ENCODE results near the gene SIL1.
"Not testable (repeated sequence)": the region's sequence is repeated elsewhere in the genome, so short reads cannot be mapped to it uniquely, and the experiment has no call there.

Gene SIL1

DNA sequence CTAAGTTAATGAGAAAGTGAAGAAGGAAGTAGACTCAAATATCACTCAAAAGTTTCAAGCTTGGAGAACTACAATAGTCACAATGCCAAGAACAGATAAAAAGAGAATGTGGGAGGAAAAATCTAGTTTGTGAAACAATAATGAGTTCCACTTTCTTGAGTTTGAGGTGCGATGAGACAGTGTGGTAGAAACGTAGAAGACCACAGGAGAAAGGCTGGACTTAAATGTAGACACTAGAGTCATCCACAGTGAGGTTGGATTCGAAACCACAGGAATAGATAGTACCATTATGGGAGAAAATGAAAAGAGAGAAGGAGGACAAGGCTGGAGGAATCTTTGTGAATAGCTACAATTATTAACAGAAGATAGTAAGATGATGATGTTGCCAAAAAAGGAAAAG lies 182.0 kb downstream of the SIL1 start:
- Mint-ChIP-seq H3K27ac (no peak overlapping the region), H3K4me1 (ENCODE audit: low read depth) (no peaks in the 10 kb centered on the region), H3K9me3 (ENCODE audit: low read depth) (no peaks in the 10 kb centered on the region), H3K27me3 (no peaks in the 10 kb centered on the region), H3K36me3 (peaks cover 49% of the 10 kb centered on the region), H3K4me3 (no peak overlapping the region)

DNA sequence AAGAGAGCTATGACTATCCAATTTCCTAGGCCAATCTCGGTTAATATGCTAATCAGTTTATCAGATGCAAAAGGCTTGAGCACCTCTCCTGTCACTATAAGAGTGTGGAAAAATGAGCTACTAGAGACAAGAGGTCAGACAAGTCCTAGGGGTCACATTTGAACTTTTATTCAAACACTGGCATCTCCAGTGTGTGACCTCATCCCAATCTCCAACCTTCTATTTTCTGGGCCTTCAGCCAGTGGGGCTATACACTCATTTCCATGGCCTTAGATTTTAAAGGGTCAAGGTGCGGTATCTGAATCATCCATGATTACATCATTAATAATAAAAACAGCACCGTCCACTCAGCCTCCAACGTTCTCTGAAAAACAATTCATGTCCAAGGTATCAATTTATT lies 183.4 kb downstream of the SIL1 start:
- Mint-ChIP-seq H3K27me3 (no peaks in the 10 kb centered on the region), H3K4me1 (ENCODE audit: low read depth) (no peaks in the 10 kb centered on the region), H3K36me3 (peaks cover 43% of the 10 kb centered on the region), H3K4me3 (no peak overlapping the region), H3K27ac (no peak overlapping the region), H3K9me3 (ENCODE audit: low read depth) (no peaks in the 10 kb centered on the region)

DNA sequence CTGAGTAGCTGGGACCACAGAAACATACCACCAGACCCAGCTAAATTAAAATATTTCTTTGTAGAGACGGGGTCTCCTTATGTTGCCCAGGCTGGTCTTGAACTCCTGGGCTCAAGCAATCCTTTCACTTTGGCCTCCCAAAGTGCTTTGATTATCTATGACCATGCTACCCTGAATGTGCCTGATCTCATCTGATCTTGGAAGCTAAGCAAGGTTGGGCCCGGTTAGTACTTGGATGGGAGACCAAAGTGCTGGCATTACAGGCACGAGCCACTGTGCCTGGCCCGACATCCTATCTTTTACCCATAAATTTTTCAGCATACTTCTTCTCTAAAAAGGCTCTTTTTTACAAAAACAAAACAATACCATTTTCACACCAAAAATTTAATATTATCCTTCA lies 186.0 kb downstream of the SIL1 start:
- peak overlapping the region; percentile 33 for H3K4me3 Mint-ChIP-seq
- H3K27ac Mint-ChIP-seq = no peak overlapping the region
- peaks cover 29% of the 10 kb centered on the region for H3K36me3 Mint-ChIP-seq
- H3K4me1 Mint-ChIP-seq (ENCODE audit: low read depth) = no peaks in the 10 kb centered on the region
- no peaks in the 10 kb centered on the region for H3K9me3 Mint-ChIP-seq (ENCODE audit: low read depth)
- no peaks in the 10 kb centered on the region for H3K27me3 Mint-ChIP-seq

DNA sequence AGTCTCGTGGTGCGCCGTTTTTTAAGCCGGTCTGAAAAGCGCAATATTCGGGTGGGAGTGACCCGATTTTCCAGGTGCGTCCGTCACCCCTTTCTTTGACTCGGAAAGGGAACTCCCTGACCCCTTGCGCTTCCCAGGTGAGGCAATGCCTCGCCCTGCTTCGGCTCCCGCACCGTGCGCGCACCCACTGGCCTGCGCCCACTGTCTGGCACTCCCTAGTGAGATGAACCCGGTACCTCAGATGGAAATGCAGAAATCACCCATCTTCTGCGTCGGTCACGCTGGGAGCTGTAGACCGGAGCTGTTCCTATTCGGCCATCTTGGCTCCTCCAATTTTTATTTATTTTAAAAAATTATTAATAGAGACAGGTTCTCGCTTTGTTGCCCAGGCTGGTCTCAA lies 187.0 kb downstream of the SIL1 start:
- not testable (repeated sequence) for H3K27ac Mint-ChIP-seq; H3K4me1 Mint-ChIP-seq (ENCODE audit: low read depth); H3K9me3 Mint-ChIP-seq (ENCODE audit: low read depth); H3K27me3 Mint-ChIP-seq; H3K4me3 Mint-ChIP-seq
- H3K36me3 Mint-ChIP-seq = peaks cover 24% of the 10 kb centered on the region

DNA sequence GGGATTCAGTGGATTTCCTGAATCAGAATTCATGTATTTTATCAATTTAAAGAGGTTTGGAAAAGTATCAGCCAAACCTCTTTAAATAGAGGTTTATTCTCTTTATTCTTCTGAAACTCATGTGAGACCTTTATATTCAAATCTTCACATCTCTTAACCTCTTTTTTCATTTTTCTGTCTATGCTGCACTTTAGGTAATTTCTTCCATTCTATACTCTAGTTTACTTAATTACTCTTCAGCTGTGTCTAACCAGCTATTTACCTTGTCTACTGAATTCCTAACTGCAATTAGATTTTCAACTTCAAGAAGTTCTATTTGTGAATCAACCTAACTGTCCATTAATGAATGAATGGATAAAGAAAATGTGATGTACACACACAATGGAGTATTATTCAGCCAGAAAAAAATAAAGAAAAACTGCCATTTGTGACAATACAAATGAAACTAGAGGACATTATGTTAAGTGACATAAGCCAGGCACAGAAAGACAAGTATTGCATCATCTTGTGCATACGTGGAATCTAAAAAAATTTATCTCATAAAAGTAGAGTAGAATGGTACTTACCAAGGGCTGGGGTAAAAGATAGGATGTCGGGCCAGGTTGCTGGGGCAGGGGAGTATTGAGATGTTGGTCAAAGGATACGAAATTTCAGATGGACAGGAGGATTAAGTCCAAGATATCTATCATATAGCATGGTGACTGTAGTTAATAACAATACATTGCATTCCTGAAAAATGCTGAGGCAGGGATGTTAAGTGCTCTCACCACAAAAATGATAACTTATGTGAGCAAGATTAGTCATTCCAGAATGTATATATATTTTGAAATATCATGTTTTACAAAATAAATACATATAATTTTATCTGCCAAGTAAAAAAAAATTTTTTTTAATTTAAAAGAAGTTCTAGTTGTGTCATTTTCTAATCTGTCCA lies 193.5 kb downstream of the SIL1 start:
- H3K4me1 Mint-ChIP-seq (ENCODE audit: low read depth) = no peaks in the 10 kb centered on the region
- H3K36me3 Mint-ChIP-seq = peaks cover 11% of the 10 kb centered on the region
- no peaks in the 10 kb centered on the region for H3K9me3 Mint-ChIP-seq (ENCODE audit: low read depth)
- H3K4me3 Mint-ChIP-seq = no peak overlapping the region
- no peak overlapping the region for H3K27ac Mint-ChIP-seq
- H3K27me3 Mint-ChIP-seq = no peaks in the 10 kb centered on the region

DNA sequence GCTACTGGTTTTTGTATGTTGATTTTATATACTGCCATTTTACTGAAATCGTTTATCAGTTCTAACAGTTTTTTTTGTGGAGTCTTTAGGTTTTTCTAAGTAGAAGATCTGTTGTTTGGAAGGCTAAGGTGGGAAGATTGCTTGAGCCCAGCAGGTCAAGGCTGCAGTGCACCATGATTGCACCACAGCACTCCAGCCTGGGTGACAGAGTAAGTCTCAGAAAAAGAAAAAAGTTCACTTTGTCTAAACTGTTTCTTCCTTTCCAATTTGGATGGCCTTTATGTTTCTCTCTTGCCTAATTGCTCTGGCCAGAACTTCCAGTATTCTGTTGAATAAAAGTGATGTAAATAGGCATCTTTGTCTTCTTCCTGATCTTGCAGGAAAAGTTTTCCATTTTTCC lies 198.5 kb downstream of the SIL1 start:
- H3K4me1 Mint-ChIP-seq (ENCODE audit: low read depth) = no peaks in the 10 kb centered on the region
- no peak overlapping the region for H3K4me3 Mint-ChIP-seq
- H3K27me3 Mint-ChIP-seq = no peaks in the 10 kb centered on the region
- peaks cover 10% of the 10 kb centered on the region for H3K9me3 Mint-ChIP-seq (ENCODE audit: low read depth)
- H3K27ac Mint-ChIP-seq = no peak overlapping the region
- peaks cover 27% of the 10 kb centered on the region for H3K36me3 Mint-ChIP-seq

DNA sequence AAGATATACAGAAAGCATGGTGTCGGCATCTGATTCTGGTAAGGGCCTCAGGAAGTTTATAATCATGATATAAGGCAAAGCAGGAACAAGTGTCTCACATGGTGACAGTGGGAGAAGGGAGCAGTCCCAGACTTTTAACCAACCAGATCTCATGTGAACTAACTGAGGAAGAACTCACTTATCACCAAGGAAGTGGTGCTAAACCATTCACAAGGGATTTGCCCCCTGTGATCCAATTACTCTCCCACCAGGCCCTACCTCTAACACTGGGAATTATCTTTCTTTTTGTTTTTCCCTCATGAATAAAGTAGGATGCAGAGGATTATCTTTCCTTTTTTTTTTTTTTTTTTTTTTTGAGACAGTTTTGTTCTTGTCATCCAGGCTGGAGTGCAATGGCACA lies 199.6 kb downstream of the SIL1 start:
- Mint-ChIP-seq H3K27me3 (no peaks in the 10 kb centered on the region), H3K9me3 (ENCODE audit: low read depth) (peaks cover 10% of the 10 kb centered on the region), H3K4me1 (ENCODE audit: low read depth) (no peaks in the 10 kb centered on the region), H3K36me3 (peaks cover 27% of the 10 kb centered on the region), H3K27ac (no peak overlapping the region), H3K4me3 (no peak overlapping the region)

DNA sequence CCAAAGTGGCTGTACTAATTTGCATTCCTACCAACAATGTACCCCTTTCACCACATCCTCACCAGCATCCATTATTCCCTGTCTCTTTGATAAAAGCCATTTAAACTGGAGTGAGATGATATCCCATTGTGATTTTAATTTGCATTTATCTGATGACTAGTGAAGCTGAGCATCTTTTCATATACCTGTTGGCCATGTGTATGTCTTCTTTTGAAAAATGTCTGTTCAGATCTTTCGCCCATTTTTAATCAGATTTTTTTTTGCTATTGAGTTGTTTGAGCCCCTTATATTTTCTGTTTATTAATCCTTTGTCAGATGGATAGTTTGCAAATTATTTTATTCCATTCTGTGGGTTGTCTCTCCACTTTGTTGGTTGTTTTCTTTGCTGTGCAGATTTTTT lies 202.0 kb downstream of the SIL1 start:
- peaks cover 10% of the 10 kb centered on the region for H3K9me3 Mint-ChIP-seq (ENCODE audit: low read depth)
- no peak overlapping the region for H3K4me3 Mint-ChIP-seq
- peaks cover 24% of the 10 kb centered on the region for H3K36me3 Mint-ChIP-seq
- no peaks in the 10 kb centered on the region for H3K27me3 Mint-ChIP-seq
- no peaks in the 10 kb centered on the region for H3K4me1 Mint-ChIP-seq (ENCODE audit: low read depth)
- H3K27ac Mint-ChIP-seq = no peak overlapping the region

DNA sequence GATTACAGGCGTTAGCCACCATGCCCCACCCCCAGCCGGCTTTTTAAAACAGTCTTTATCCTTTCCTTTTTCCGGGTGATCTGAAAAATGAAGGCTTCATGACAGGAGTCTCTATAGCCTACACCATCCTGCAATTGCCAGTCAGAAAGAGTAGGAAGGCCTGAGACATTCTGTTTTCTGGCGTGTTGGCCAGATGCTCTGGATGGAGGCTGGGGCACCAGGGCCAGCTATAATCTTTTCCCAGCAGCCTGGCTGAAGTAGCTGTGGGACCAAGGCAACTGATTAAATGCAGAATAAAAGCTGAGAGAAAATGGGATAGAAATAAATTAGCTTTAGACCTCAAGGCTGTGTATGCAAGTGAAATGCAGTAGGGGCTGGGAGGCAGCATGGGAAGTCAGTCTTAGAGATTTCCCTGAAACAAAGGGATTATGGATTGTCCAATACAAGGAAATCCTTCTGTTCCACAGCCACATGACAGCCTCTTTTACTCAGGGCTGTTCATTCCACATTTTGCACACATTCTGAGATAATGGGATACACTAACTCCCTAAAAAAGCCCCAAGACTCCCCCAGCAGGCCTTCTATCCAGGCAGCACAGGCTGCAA lies 207.1 kb downstream of the SIL1 start:
- H3K9me3 Mint-ChIP-seq (ENCODE audit: low read depth) = peaks cover 3% of the 10 kb centered on the region
- no peaks in the 10 kb centered on the region for H3K4me1 Mint-ChIP-seq (ENCODE audit: low read depth)
- no peaks in the 10 kb centered on the region for H3K27me3 Mint-ChIP-seq
- no peak overlapping the region for H3K27ac Mint-ChIP-seq
- H3K4me3 Mint-ChIP-seq = no peak overlapping the region
- H3K36me3 Mint-ChIP-seq = peaks cover 9% of the 10 kb centered on the region

DNA sequence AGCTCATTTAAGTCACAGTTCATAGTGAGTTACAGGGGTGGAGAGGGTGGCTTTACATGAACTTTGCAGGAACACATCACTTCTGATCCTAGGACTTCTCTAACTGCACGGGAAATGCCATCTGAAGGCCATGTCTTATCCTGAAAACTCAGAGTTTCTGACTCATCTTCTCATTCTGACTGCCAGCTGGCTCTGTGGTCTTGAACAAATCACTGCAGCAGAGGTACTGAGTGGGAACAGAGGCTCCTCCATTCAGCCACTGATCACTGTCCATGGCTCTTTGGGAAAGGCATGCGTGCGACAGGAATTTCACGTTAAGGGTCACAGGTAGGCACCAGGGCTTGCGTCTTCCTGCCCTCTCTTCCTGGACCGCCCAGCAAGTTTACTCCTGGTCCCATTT lies 208.4 kb downstream of the SIL1 start:
- Mint-ChIP-seq H3K36me3 (peaks cover 5% of the 10 kb centered on the region), H3K4me3 (no peak overlapping the region), H3K27me3 (no peaks in the 10 kb centered on the region), H3K9me3 (ENCODE audit: low read depth) (no peaks in the 10 kb centered on the region), H3K4me1 (ENCODE audit: low read depth) (no peaks in the 10 kb centered on the region), H3K27ac (no peak overlapping the region)

DNA sequence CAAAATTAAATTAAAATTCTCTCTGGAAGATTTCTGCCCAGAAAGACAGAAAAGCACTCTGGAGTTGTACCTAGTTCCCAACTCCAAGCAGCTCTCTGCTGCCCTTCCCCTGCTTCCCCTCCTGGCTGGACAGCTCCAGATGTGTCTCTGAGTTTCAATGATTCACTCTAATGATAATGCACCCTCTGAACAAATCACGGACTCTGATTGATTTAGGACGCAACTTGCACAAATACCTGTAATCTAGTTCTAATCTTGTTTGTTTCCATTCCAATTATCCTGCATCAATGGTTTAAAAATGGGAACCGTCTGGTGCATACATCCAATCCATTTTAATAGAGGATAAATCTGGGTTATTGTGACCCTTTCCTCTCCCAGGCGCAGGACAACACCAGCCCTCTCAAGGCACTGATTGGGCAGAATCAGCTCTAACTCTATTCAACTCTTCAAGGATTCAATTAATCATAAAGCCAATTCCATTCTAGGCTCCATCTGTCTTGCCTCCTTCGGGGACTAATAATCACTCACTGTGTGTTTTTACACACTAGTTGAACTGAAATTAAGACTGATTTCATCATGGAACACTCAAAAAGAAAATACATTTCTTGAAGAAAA lies 211.9 kb downstream of the SIL1 start:
- peaks cover 2% of the 10 kb centered on the region for H3K36me3 Mint-ChIP-seq
- no peaks in the 10 kb centered on the region for H3K27me3 Mint-ChIP-seq
- H3K9me3 Mint-ChIP-seq (ENCODE audit: low read depth) = no peaks in the 10 kb centered on the region
- peaks cover 18% of the 10 kb centered on the region for H3K4me1 Mint-ChIP-seq (ENCODE audit: low read depth)
- H3K27ac Mint-ChIP-seq = no peak overlapping the region
- no peak overlapping the region for H3K4me3 Mint-ChIP-seq

DNA sequence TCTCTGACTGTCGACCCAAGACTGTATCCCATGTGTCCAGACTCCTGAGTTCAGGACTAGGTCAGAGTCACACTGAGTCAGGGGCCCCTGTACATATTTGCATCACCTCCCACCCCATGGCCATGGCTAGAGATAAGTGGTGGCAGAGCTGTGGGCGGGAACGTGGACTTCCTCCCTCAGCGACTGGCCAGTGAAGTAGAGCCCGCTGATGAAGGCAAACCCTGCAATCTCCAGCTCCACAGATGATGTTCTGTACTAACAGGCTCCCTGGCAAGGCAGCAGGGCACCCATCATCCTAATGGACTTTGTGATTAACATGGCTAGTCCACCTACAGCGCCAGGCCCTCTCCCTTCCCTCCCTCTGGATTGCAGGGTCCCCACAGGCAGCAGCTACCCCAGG lies 212.5 kb downstream of the SIL1 start:
- H3K27me3 Mint-ChIP-seq = no peaks in the 10 kb centered on the region
- no peak overlapping the region for H3K27ac Mint-ChIP-seq
- peaks cover 2% of the 10 kb centered on the region for H3K36me3 Mint-ChIP-seq
- H3K9me3 Mint-ChIP-seq (ENCODE audit: low read depth) = no peaks in the 10 kb centered on the region
- H3K4me3 Mint-ChIP-seq = no peak overlapping the region
- H3K4me1 Mint-ChIP-seq (ENCODE audit: low read depth) = peaks cover 24% of the 10 kb centered on the region

DNA sequence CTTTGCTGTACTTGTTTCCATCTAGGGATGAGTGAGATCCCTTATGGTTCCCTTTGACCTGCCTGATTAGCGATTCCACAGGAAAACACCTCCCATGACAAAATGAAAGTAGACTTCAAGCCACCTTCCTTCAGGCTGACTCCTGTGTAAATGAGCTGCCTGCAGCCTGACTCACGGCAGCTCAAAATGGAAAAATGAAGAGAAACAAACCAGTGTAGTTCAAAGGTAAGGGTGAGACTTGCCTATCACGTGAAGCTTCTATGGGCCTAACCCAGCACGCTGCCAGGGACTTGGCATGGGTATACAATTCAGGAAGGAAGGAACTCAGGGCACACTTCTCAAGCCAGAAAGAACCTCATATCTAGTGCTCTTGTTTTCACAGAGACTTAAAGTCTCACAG lies 212.9 kb downstream of the SIL1 start:
- no peaks in the 10 kb centered on the region for H3K9me3 Mint-ChIP-seq (ENCODE audit: low read depth)
- H3K27ac Mint-ChIP-seq = no peak overlapping the region
- H3K36me3 Mint-ChIP-seq = peaks cover 2% of the 10 kb centered on the region
- H3K4me3 Mint-ChIP-seq = no peak overlapping the region
- peaks cover 28% of the 10 kb centered on the region for H3K4me1 Mint-ChIP-seq (ENCODE audit: low read depth)
- H3K27me3 Mint-ChIP-seq = no peaks in the 10 kb centered on the region

DNA sequence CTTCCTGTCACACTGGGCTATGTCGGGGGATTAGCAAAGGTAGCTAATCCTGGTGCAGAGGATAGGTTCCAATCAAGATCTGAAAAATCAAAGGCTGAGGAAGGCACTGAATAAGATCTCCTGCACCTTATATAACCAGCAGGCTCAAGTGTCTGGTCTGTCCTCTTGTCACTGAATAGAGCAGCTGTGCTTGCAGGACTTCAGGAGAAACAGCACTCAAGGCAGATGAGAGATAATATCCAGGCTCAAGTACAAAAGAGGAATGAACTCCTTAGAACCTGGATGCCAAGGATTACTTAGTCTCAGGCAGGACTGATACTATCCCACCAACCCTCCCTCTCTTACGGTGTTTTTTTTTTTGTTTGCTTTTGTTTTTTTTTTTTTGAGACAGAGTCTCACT lies 214.2 kb downstream of the SIL1 start:
- Mint-ChIP-seq H3K9me3 (ENCODE audit: low read depth) (no peaks in the 10 kb centered on the region), H3K36me3 (peaks cover 3% of the 10 kb centered on the region), H3K27me3 (no peaks in the 10 kb centered on the region), H3K4me3 (no peak overlapping the region), H3K27ac (no peak overlapping the region), H3K4me1 (ENCODE audit: low read depth) (peaks cover 39% of the 10 kb centered on the region)

DNA sequence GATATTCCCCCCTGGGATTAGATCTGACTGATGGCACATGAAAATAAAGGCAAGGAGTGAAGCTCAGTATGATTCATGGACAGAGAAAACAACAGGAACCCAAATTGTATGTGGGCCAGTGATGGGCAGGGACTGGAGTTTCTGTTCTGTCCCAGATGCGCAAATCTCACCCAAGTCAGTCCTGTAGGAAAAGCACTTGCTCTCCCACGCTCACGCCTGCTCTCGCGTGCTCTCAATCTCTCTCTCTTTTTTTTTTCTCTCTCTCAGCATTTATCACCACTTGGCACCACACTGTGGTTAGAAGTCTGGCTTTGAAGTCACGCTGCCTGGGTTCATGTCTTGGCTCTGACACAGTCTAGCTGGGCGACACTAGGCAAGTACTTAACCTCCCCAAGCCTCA lies 216.6 kb downstream of the SIL1 start:
- H3K27ac Mint-ChIP-seq = no peak overlapping the region

More for the DNA sequence above, 216.6 kb downstream of the SIL1 start:
- Mint-ChIP-seq H3K9me3 (ENCODE audit: low read depth) (no peaks in the 10 kb centered on the region), H3K36me3 (peaks cover 2% of the 10 kb centered on the region), H3K4me1 (ENCODE audit: low read depth) (peaks cover 43% of the 10 kb centered on the region), H3K27me3 (no peaks in the 10 kb centered on the region), H3K4me3 (peak overlapping the region; percentile 0)

All from activated naive CD8-positive, alpha-beta T cell (primary cell).